Ovary (tissue), 3 donors: ENCODE results near the gene MLN.

Source experiments
- EP300 ChIP-seq: sonication (generic); formaldehyde crosslinking; IDR thresholded peaks from one replicate; pipeline ENCODE4 v1.6.1; 2017; ENCODE audit warnings: antibody characterized with exemption
- TF ChIP-seq, protein P1 (sequence below), 3 donors: fragments of 450-650 bp in 2 of 3; fragments of 200-600 bp in 1 of 3; IDR thresholded peaks; one replicate each; pipeline versions ENCODE4 v1.5.1 to v1.8.0; 2016 to 2022; ENCODE audit warnings: antibody characterized with exemption in 3 of 3, mild to moderate bottlenecking in 1 of 3
- donor health status: DM: no; HTN: no; CAD: no.

DNA sequence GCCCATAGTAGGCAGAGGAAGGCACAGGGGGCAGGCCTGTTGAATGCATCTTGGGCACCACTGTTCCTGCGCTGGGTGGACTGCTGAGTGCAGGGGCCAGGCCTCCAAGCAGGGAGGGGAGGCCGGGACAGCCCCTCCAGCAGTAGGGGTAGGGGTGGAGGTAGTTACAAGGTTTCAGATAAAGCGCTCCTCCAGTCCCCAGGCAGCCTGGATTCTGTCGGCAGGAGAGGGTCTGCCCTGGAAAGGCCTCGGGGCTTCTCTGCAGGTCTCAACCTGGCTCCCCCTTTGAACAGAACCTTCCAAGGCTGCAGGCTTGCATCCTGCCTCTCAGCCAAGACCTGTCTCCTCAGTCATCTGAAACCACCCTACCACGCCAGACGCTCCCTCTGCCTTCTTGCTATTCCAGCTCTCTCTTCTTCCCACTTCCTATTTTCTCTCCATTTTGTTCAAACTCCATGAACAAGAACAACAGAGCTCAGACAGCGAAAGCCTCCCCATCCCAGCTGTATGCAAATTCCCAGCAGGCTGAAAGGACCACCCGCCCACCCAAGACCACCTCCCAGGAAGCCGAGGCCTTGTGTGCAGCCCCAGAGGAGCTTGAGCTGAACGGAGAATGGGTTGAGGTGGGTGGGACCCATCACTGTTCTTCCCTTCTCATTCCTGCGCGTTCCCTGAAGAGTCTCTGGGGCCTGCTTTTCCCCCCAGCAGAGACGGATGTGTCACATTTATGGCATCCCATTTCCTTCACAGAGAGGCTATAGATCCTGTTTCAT is 1.4 kb downstream of the MLN start:
- no peak for TF ChIP-seq EP300
- TF ChIP-seq, protein P1, sequence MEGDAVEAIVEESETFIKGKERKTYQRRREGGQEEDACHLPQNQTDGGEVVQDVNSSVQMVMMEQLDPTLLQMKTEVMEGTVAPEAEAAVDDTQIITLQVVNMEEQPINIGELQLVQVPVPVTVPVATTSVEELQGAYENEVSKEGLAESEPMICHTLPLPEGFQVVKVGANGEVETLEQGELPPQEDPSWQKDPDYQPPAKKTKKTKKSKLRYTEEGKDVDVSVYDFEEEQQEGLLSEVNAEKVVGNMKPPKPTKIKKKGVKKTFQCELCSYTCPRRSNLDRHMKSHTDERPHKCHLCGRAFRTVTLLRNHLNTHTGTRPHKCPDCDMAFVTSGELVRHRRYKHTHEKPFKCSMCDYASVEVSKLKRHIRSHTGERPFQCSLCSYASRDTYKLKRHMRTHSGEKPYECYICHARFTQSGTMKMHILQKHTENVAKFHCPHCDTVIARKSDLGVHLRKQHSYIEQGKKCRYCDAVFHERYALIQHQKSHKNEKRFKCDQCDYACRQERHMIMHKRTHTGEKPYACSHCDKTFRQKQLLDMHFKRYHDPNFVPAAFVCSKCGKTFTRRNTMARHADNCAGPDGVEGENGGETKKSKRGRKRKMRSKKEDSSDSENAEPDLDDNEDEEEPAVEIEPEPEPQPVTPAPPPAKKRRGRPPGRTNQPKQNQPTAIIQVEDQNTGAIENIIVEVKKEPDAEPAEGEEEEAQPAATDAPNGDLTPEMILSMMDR (IDR thresholded peaks at IDR 0.05): no peak
